HG02885 (cell line): ENCODE data around the gene BCL2L15.

Experiments used
- ATAC-seq: cut with Tn5 transposase; IDR thresholded peaks from one replicate; pipeline ENCODE4 v1.9.1; 2021; ENCODE audit warnings: mild to moderate bottlenecking; ENCODE audit not compliant: unreplicated experiment, poor library complexity

BCL2L15 gene

DNA sequence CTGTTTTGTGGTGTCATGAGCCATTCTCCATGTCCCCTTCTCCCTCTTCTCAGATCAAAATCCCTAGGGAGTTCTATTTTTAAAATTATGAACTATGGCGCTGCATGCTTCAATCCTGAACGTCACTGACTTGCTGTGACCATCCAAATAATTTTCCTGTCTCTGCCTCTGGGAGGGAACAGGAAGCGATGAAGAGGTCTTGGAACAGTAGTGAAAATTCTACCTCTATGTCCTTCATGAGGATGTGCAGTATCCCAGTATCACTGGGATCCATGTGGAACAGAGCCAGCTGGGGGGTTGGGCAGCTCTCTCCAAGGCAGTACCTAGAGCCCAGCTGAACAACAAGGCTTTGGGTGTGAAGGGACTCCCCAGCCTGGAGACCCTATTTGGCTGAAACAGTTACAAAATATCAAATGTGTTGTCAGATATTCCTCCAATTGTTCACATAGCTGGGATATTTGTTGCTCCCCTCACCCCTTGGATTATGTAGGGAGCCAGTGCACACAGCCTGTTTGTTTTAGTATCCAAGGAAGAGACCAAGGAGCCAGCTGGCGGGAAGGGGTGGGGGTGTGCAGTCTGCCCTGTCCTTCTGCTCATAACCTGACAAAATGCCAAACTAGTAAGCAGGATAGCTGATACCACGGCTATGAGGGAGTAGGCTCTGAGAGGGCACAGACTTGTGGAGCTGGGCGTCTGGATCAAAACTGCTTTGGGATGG is 25.4 kb upstream of the BCL2L15 start:
- no peak for ATAC-seq

DNA sequence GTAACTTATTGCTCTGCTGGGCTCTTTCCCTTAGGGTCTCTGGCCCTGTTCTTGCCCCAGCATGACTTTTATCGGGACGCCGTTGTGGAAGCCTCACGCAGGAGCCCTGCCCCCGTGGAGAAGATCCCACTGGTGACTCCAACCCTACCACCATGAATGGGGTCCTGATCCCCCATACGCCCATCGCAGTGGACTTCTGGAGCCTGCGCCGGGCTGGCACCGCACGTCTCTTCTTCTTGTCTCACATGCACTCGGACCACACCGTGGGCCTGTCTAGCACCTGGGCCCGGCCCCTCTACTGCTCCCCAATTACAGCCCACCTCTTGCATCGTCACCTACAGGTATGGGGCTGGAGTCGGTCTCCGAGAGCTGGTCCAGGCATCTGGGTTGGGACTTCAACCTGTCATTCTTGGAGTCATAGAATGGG is 18.1 kb upstream of the BCL2L15 start:
- no peak for ATAC-seq

DNA sequence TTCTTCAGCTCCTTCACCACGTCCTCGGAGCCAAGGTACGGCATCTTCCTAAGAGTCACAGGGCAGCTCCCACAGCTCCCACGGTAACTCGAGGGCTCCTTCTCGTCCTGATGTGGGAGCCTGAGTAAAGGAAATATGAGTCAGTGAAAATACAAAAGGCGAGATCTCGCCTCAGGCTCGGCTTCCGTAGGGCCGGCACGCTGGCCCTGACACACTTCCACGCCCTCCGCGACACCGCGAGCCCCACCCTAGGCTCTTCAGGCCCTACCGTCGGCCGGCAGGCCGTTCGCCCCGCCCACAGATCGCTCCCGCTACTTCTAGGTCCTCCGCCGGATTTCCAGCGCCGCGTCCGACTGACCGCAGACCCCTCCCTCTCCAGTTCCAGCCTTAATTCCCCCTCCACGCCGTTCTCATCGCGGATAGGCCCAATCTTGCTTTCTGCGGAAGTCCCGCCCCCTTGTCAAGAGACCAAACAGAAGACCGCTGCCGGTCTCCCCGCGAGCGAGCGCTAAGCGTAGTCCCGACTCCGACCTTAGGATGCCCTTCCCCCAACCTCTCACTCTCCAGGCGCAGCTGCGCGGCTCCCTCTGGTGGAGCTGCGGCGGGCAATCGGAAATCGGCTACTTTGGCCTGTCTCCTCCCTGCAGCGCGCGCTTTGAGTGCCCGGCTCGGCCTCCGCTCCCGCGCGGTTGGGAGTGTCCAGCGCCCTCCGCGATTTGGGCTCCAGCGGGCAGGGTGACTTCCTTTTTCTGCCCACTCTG is 17.5 kb upstream of the BCL2L15 start, which contains the start of the genes AP4B1 and DCLRE1B:
AP4B1 (minus strand) TSS at position 126 of the 761 bp plus-strand sequence; CDS start at position 44, 82 bp downstream.
DCLRE1B (plus strand) TSS at position 653 of the 761 bp plus-strand sequence. CDS start 261 bp downstream, outside the sequence.
- ATAC-seq: peak; percentile 91

DNA sequence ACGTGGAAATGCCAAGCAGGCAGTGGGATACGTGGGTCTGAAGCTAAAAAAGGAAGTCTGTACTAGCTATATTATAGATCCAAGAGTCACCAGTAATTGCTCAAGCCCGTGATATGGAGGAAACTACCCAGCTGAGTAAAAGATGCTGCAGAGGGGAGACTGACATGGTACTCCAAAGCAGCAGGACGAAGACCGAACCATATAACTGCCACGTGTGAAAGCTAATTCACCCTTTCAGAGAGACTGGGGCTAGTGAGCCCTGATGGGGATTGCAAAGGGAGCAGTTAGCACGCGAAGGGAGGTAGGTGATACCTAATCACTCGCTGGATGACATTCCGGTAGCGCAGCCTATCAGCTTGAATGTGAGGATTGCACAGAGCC is 16.9 kb upstream of the BCL2L15 start:
- ATAC-seq: peak; percentile 33

DNA sequence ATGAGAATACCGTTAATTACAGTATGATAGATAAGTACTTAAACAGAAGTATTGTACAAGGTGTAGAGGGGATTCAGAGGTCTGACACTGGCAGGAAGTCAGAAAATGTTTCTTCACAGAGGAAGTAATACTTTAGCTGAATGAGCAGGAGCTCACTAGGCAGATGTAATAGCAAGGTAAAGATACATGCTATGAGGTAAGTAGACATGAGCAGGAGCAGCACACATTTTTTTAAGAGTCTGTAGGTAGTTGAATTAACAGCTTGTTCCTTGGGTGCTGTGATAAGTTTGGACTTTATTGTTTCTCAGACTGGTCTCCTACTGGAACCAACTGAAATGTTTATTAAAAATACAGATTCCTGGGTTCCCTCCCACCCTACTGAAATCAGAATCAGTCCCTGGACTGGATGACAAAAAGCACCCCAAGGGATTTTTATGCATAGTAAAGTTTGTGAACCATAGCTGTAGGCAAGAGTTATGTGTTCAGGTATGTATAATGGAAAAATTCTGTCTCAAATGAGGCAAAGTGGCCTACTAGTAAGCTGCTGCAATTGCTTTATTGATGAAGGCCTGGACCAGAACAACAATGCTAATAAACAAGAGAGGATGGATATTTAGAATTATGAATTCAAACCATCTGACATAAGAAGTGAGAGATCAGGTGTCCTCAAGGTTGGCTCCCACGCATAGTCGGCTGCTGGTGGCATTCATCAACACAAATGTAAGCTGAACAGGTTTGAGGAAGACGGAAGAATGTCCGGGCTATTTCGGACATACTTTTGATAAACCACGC is 16.3 kb upstream of the BCL2L15 start:
- no peak for ATAC-seq

DNA sequence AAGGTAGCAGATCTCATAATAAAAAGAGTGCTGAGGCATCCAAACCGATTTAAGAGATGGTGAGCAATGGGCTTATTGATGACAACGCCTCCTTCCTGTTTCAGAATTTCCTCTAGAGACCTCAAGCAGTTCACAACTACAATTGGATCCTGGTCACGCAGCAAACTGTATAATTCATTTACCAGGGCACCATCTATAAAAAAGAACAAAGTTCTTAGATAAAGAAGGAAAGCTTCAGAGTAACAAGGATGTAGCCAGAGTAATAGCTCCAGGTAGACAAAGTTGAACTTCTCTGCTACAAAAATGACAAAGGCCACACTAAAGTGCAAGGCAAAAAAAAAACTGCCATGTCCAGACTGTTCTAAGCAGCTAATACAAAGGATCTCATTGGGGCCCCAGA is 13.8 kb upstream of the BCL2L15 start:
- ATAC-seq: no peak

DNA sequence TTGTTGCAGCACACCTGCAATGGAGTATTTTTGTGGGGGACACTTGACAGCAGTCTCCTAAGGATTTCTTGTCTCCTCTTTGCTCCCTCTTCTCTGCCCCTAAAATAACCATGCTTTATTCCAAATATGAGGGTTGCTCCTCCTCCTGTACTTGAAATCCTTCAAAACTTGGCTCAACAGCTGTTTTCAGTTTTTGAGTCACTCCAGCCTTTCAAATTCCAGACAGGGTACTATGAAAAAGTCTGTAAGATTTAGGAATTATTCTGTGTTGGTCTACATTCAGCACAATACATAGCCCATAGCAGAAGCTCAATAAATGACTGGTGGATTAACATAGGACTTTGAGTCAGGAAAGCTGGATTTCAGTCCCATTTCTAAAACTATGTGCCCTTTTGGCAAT is 11.7 kb upstream of the BCL2L15 start:
- ATAC-seq: no peak

DNA sequence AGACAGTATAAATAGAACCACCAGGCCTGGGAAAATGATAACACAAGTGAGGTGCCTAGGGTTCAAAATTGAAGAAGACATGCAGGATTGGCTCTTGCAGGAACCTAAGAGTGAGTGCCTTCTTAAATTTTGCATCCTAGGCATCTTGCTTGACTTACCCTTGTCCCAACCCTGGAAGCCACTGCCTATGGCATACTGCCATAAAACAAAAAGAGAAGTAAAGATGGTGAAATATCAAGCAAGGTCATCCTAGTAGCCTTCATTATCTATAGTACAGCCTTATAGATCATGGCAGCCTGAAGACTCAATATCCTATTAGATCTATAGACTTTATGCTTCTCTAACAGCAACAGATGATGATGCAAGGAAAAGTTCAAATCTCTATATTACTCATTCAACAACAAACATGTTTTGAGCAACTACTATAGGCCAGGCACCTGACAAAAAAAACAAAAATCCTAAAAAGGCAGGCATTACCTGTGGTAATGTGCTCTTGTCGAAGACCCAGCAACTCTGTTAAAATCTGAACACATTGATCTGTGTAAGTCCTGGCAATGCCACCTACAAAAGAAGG is 10.9 kb upstream of the BCL2L15 start:
- ATAC-seq: no peak

DNA sequence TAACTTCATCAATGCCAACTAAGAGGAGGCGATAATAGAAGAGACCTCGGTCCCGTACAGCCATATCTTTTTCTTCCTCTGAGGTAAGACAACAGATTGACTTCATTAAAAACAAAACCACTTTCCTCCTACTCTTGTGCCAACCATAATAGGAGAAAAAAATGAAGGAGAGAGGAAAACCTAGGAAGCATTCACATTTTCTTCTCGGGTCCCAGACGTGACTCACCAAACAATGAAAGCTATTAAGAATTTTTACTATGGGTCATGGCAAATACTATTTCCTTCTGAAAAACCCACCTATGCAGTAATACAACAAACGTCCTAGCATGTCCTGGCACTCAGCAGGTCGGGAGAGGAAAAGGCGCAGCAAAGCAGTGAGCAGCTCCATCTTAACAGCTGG is 8.6 kb upstream of the BCL2L15 start:
- ATAC-seq: no peak

DNA sequence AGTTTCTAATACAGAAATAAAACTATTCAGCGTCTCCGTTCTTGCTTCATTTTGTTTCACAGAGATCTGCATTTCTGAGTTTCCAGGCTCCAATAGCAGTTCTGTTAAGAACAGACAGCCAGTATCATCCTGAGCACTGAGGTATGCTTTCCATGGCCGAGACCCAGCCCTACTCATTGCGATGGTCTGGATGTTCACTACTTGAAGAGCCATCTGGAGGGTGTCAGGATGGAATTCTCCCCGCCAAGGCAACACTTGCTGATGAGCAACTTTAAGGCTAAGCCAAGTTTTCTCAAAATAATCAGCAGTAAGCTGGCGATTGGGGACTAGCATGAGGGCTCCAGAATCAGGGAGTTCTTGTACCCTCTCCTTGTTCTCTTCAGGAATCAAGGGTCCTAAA is 7.7 kb upstream of the BCL2L15 start:
- ATAC-seq: no peak

DNA sequence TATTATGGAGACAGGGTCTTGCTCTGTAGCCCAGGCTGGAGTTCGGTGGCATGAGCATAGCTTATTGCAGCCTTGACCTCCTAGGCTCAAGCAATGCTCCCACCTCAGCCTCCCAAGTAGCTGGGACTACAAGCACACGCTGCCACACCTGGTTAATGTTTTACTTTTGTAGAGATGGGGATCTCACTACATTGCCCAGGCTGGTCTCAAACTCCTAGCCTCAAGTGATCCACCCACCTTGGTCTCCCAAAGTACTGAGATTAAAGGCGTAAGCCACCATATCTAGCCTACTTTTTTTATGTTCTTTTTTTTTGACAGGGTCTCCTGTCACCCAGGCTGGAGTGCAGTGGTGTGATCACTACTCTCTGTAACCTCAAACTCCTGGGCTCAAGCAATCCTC is 5.9 kb upstream of the BCL2L15 start:
- no peak for ATAC-seq

DNA sequence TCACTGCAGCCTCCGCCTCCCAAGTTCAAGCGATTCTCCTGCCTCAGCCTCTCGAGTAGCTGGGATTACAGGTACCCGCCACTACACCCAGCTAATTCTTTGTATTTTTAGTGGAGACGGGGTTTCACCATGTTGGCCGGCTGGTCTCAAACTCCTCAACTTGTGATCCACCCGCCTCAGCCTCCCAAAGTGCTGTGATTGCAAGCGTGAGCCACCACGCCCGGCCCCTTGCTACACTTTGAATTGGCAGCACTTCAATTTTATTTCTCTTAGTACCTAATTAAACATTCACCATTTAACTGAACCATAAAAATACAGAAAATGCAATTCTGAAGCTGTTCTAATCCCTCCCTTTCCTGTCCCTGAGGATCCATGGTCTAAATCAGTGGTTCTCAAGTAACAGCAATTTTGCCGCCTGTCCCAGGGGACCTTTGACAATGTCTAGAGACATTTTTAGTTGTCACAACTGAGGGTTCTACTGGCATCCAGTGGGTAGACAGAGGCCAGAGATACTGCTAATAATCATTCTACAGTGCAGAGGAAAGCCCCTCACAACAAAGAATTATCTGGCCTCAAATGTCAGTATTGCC is 4.3 kb upstream of the BCL2L15 start:
- ATAC-seq: no peak

DNA sequence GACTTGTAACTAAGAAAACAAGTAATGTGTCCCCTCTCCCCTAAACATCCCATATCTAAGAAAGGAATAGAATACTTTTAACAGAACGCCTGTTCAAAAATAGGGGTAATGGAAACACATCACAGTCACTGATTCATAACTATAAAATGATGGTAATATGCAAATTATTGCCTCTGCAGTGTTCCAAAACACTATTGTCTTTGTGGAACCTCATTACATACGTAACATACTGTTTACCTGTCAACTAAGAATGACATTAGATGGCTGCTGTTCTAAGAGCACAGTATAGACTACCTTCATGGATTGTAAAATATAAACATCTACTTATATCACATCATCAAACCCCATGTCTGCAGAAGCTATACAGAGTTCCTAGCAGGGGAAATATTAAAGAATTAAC is 3.4 kb upstream of the BCL2L15 start:
- ATAC-seq: no peak

DNA sequence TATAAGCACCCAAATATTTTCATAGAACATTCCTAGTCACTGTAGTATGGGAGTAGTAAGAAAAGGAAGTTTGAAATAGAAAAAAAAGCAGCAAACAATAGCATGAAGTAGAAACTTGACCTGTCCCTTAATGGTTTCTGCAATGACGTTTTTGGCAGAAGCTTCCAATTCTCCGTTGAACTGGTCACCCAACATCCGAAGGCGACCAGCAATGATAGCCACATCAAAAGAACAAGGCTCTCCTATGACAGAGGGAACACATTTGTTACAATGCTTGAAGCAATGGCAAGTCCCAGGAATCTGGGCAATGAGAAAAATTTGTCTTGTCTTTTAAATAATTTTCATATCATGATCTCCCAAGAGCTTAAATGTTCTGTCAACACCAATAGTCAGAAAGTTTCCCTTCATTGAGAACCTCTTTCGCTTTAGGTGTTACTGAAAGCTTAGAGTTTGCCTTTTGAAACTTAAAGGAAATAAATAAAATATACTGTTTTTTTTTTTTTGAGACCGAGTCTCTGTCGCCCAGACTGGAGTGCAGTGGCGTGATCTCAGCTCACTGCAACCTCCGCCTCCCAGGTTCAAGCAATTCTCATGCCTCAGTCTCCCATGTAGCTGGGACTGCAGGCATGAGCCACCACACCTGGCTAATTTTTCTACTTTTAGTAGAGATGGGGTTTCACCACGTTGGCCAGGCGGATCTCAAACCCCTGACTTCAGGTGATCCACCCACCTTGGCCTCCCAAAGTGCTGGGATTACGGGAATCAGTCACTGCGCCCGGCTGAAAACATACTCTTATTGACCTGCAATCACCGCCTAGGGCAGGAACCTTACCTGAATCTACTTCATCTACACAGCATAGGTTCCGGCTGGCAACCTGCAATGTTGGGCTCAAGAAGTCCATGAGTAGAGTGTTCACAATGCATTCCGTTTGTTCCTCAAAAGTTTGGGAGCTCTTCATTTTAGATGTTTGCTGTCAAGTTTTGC is 672 bp downstream of the BCL2L15 start:
- no peak for ATAC-seq

DNA sequence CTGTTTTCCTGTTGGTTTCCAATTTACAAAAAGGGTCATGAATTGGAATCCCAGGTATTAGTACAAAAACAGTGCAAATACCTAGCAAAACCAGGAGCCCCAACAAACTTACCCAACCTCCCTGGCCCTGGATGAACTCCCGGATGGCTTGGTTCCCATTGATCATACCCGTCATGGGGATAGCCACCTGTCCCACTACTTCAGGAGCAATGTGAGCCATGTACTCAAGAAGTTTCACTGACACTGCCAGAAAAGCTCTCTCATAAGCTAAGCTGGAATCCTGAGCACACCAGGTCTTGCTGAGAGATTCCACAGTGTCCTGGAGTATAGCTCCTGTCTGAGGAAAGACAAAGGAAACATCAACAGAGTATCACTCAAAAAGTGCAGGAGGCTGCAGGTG is 5.7 kb downstream of the BCL2L15 start:
- no peak for ATAC-seq

DNA sequence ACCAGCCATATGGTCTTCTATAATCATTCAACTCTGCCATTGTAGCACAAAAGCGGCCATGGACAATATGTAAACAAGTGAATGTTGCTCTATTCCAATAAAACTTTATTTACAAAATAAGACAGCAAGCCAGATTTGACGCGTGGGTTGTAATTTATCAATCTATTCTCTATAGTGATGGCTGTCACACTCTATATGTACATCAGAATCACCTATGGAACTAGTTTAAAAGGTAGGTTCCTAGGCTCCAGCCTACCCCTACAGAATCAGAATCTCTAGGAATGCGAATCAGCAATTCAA is 7.7 kb downstream of the BCL2L15 start:
- no peak for ATAC-seq

DNA sequence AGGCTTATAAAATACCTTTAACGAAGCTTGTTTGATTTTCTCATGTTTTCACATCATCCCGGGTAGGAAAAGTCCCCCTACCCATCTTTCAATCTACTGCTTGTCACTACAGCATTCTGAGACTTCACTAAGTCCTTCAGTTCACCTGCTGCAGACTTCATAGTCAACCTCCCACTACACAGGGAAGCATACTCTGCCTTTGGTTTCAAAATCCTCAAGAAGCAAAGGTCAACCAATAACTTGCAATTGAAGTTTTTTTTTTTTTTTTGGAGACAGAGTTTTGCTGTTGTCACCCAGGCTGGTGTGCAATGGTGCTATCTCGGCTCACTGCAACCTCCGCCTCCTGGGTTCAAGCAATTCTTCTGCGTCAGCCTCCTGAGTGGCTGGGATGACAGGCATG is 11.2 kb downstream of the BCL2L15 start:
- ATAC-seq: no peak

DNA sequence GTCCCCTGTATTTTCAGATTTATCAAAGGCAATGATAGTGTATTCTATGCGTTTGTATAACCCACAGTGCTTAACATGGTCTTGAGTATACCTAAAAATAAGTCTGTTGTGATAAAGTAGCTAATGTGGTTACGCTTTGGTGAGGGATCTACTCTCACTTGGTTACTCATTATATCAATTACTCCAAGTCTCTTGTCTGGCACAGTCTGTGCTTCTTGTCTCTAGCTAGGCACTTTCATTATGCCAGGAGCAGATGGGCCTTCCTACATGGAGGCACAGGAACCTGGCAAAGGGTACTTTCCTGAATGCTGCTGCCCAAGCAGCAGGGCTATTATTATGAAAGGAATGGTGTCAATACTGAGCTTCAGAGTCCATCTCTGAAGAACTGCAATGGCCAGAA is 11.7 kb downstream of the BCL2L15 start:
- ATAC-seq: no peak
